WERI-Rb-1 (cell line): ENCODE results near the gene COG6.

ENCODE experiments used
- DNase-seq: peaks from one replicate; pipeline ENCODE4 v3.0.0-alpha.2; 2020
- H3K27ac ChIP-seq: fragments of 250-450 bp; sonication (Bioruptor Pico); 2 replicates; pipeline ENCODE4 v1.5.1; 2020; ENCODE audit warnings: mild to moderate bottlenecking, moderate library complexity
- H3K27me3 ChIP-seq: fragments of 250-450 bp; sonication (Bioruptor Pico); 2 replicates; pipeline ENCODE4 v1.5.1; 2021; ENCODE audit warnings: mild to moderate bottlenecking, low read depth, moderate library complexity; ENCODE audit not compliant: insufficient read depth, severe bottlenecking
- H3K36me3 ChIP-seq: fragments of 250-450 bp; sonication (Bioruptor Pico); 2 replicates; pipeline ENCODE4 v1.5.1; 2020; ENCODE audit warnings: mild to moderate bottlenecking, moderate library complexity
- H3K4me3 ChIP-seq: 2 replicates; pipeline ENCODE4 v1.5.1; 2011; ENCODE audit warnings: low read depth, mild to moderate bottlenecking, control low read depth, low read length
- H3K9me3 ChIP-seq: fragments of 250-450 bp; sonication (Bioruptor Pico); 2 replicates; pipeline ENCODE4 v1.5.1; 2021; ENCODE audit warnings: mild to moderate bottlenecking, moderate library complexity; ENCODE audit not compliant: severe bottlenecking
- TF ChIP-seq, protein P1 (sequence below): IDR thresholded peaks from 2 replicates; pipeline ENCODE4 v1.5.1; 2011; ENCODE audit warnings: low read depth, mild to moderate bottlenecking, control low read depth, inconsistent platforms, low read length

Gene COG6

DNA sequence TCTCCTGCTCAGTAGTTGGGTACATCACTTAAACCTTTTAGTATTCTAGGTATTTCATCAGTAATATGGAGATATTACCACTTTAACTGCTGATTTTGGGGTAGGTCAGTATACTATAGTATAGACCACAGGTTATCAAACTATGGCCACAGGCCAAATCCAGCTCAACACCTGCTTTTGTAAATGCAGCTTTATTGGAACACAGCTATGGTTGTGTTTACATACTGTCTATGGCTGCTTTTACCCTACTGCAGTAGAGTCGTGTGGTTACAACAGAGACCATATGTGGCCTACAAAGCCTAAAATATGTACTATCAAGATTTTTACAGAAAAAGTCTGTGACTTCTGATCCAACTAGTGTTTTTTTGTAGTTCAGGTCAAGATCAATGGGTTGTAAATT, 10.3 kb downstream of the COG6 start:
- no peak overlapping the region for H3K4me3 ChIP-seq
- no peaks in the 10 kb centered on the region for H3K27me3 ChIP-seq
- TF ChIP-seq, protein P1, sequence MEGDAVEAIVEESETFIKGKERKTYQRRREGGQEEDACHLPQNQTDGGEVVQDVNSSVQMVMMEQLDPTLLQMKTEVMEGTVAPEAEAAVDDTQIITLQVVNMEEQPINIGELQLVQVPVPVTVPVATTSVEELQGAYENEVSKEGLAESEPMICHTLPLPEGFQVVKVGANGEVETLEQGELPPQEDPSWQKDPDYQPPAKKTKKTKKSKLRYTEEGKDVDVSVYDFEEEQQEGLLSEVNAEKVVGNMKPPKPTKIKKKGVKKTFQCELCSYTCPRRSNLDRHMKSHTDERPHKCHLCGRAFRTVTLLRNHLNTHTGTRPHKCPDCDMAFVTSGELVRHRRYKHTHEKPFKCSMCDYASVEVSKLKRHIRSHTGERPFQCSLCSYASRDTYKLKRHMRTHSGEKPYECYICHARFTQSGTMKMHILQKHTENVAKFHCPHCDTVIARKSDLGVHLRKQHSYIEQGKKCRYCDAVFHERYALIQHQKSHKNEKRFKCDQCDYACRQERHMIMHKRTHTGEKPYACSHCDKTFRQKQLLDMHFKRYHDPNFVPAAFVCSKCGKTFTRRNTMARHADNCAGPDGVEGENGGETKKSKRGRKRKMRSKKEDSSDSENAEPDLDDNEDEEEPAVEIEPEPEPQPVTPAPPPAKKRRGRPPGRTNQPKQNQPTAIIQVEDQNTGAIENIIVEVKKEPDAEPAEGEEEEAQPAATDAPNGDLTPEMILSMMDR = no peak
- DNase-seq = no peak
- H3K27ac ChIP-seq = no peak overlapping the region
- H3K9me3 ChIP-seq = no peaks in the 10 kb centered on the region
- peaks cover 2% of the 10 kb centered on the region; the same call in 1 of the 2 replicates for H3K36me3 ChIP-seq

DNA sequence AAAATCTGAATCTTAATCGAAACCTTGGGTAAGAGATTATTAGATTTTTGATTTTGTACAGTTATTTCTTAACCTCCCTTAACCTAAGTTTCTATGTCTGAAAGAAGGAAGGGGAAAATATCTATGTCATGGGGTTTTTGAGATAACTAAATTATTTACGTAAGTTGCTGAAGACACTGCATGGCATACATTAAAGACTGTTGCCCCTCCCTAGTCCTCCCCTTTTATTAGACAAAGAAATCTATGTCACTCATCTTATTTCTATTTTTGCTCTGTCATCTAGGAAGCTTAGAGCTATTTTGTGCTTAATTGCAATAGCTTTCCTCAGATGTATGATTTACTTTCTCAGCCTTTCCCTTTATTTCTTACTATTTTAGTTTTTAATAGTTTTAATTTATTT, 15.0 kb downstream of the COG6 start:
- Histone ChIP-seq H3K36me3 (peaks cover 1% of the 10 kb centered on the region; the same call in 1 of the 2 replicates), H3K27ac (no peak overlapping the region), H3K4me3 (no peak overlapping the region), H3K27me3 (no peaks in the 10 kb centered on the region), H3K9me3 (no peaks in the 10 kb centered on the region)
- no peak for DNase-seq
- TF ChIP-seq, protein P1 = no peak

DNA sequence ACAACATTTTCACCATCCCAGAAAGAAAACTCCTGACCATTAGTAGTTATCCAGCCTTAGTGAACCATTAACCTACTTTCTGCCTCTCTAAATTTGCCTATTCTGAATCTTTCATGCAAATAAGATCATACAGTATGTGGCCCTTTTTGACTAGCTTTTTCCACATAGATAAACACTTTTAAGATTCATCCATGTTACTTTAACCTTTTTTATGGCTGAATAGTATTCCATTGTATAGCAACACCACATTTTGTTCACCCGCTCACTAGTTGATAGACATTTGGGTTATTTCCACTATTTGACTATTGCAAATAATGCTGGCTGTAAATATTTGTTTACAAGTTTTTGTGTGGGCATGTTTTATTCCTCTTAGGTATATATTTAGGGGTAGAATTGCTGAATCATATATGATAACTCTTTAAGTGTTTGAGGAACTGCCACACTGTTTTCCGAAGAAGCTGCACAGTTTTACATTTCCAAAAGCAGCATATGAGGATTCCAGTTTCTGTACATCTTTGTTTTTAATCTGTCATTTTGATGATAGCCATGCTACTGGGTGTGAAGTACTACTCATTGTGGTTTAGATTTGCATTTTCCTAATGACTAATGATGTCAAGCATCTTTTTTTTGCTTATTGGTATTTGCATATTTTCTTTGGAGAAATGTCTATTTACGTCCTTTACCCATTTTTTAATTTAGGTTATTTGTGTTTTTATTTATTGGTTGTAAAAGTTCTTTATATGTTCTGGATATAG, 17.1 kb downstream of the COG6 start:
- Histone ChIP-seq H3K27ac (no peak overlapping the region), H3K9me3 (no peaks in the 10 kb centered on the region), H3K36me3 (no peaks in the 10 kb centered on the region), H3K27me3 (no peaks in the 10 kb centered on the region), H3K4me3 (no peak overlapping the region)
- no peak for DNase-seq
- TF ChIP-seq, protein P1 = no peak

DNA sequence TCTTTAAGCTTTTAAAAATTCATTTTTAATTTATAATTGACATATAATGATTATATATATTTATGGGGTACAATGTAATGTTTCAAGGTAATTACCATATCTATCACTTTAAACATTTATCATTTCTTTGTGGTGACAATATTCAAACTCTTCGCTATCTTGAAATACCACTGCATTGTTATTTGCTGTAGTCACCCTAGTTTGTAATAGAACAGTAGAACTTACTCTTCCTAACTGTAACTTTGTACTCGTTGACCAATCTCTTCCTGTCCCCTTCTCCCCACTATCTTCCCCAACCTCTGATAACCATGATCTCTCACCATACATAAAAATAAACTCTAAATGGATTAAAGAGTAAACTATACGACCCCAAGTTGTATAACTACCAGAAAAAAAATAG, 20.4 kb downstream of the COG6 start:
- no peaks in the 10 kb centered on the region for H3K27me3 ChIP-seq
- no peak overlapping the region for H3K4me3 ChIP-seq
- DNase-seq = no peak
- TF ChIP-seq, protein P1 = no peak
- H3K9me3 ChIP-seq = no peaks in the 10 kb centered on the region
- H3K36me3 ChIP-seq = no peaks in the 10 kb centered on the region; the same call in 1 of the 2 replicates
- no peak overlapping the region for H3K27ac ChIP-seq

DNA sequence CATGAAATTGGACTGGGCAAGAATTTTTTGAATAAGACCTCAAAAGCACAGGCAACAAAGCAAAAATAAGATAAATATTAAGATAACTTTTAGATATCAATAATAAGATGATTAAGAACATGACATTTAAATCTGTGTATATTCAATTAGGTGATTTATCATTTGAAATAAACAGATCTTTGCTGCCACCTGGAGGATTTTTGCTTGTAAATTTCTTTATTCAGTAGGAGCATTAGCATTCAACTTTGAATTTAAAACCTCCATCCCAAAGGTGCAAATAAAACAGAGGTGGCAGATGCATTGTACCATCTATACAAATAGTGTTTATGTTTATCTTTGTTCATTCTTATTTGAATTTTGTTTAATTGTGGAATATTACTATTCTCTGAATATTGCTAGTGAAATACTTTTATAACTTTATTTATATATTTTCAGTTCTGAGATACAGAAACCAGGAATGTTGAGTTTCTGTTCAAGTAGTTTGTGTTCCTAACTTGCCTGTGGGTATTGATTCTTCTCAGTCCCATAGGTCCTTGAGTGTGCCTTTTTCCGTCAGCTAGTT, 20.9 kb downstream of the COG6 start:
- no peak for DNase-seq
- Histone ChIP-seq H3K9me3 (no peaks in the 10 kb centered on the region), H3K4me3 (no peak overlapping the region), H3K27ac (no peak overlapping the region), H3K27me3 (no peaks in the 10 kb centered on the region), H3K36me3 (no peaks in the 10 kb centered on the region; the same call in 1 of the 2 replicates)
- TF ChIP-seq, protein P1 = no peak
